Body of pancreas (tissue), 4 donors: ENCODE data around the gene YWHAG.

Experiments used
- POLR2A ChIP-seq, 3 donors: fragments of 450-650 bp; IDR thresholded peaks; one replicate each; pipeline ENCODE4 v1.6.1; 2016; ENCODE audit warnings: antibody characterized with exemption in 3 of 3, mild to moderate bottlenecking in 2 of 3
- TF ChIP-seq, protein P1 (sequence below), 7 experiments: fragments of 450-650 bp in 4 of 7; fragments of 200-600 bp in 3 of 7; sonication (generic) in 3 of 7; IDR thresholded peaks; one replicate each; pipeline ENCODE4 v1.5.1; 2016 to 2019; ENCODE audit warnings: antibody characterized with exemption in 7 of 7

DNA sequence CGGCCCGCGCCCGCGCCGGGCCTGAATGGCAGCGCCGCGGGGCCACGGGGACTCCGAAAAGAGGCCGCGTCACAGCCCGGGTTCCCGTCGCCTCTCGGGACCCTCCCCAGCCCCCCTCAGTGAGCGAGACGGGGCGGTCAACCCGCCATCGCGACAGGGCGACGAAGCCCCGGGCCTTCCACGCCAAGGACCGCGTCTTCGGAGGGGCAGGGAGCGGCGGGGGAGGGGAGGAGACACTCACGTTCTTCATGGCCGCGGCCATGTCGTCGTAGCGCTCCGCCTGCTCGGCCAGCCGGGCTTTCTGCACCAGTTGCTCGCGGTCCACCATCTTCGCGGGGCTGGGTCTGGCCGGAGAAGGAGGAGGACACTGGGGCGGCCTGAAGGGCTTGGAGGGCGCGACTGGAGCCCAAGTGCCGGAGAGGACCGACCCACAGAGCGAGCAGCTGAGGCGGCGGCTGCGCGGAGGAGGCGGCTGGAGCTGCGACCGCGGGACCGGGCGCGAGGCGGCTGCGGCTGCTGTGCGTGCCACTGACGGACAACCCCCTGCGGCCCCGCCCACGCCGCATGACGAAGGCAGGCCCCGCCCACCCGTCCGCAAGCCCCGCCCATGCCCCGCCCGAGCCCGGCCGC is at the start of gene YWHAG:
- peak; percentile 98 to 99 (median 99) for TF ChIP-seq POLR2A (IDR thresholded peaks at IDR 0.05)
- TF ChIP-seq, protein P1, sequence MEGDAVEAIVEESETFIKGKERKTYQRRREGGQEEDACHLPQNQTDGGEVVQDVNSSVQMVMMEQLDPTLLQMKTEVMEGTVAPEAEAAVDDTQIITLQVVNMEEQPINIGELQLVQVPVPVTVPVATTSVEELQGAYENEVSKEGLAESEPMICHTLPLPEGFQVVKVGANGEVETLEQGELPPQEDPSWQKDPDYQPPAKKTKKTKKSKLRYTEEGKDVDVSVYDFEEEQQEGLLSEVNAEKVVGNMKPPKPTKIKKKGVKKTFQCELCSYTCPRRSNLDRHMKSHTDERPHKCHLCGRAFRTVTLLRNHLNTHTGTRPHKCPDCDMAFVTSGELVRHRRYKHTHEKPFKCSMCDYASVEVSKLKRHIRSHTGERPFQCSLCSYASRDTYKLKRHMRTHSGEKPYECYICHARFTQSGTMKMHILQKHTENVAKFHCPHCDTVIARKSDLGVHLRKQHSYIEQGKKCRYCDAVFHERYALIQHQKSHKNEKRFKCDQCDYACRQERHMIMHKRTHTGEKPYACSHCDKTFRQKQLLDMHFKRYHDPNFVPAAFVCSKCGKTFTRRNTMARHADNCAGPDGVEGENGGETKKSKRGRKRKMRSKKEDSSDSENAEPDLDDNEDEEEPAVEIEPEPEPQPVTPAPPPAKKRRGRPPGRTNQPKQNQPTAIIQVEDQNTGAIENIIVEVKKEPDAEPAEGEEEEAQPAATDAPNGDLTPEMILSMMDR (IDR thresholded peaks at IDR 0.05): peak in 1 of 7 experiments; percentile 2
